Tibial nerve (tissue), 4 donors: ENCODE data around the gene SEMA3C. TPM values are rescaled to one million over a fixed set of nuclear protein-coding genes. Genes with fewer than 3 reads are reported as not detected.

Source experiments
- DNase-seq, 2 donors: peaks; one replicate each; pipeline ENCODE4 v3.0.0-alpha.2; 2019; ENCODE audit warnings: low spot score in 2 of 2
- H3K27ac ChIP-seq, 4 donors: fragments of 200-600 bp; sonication (generic) in 3 of 4; one replicate each; pipeline ENCODE4 v1.5.1; 2017 to 2019; ENCODE audit warnings: mild to moderate bottlenecking in 1 of 4
- H3K27me3 ChIP-seq, 2 donors: fragments of 200-600 bp; sonication (generic) in 1 of 2; one replicate each; pipeline versions ENCODE4 v1.5.1 to v1.6.0; 2017 to 2019
- H3K36me3 ChIP-seq, 3 donors: fragments of 200-600 bp; sonication (generic); one replicate each; pipeline ENCODE4 v1.5.1; 2018 to 2019
- H3K4me1 ChIP-seq, 4 donors: fragments of 200-600 bp; sonication (generic) in 3 of 4; one replicate each; pipeline ENCODE4 v1.5.1; 2017 to 2019
- H3K4me3 ChIP-seq, 4 donors: fragments of 200-600 bp; sonication (generic) in 3 of 4; one replicate each; pipeline ENCODE4 v1.5.1; 2017 to 2019; ENCODE audit warnings: mild to moderate bottlenecking in 1 of 4, moderate library complexity in 1 of 4
- H3K9me3 ChIP-seq, 4 donors: fragments of 200-600 bp; sonication (generic) in 3 of 4; one replicate each; pipeline ENCODE4 v1.5.1; 2017 to 2019
- EP300 ChIP-seq, 2 donors: sonication (generic); formaldehyde crosslinking; IDR thresholded peaks; one replicate each; pipeline ENCODE4 v1.6.1; 2017; ENCODE audit warnings: antibody characterized with exemption in 2 of 2, mild to moderate bottlenecking in 1 of 2
- POLR2A ChIP-seq, 2 donors: fragments of 450-650 bp; IDR thresholded peaks; one replicate each; pipeline ENCODE4 v1.6.1; 2017; ENCODE audit warnings: antibody characterized with exemption in 2 of 2, mild to moderate bottlenecking in 2 of 2, moderate library complexity in 2 of 2
- WGBS, 2 donors: methylation state at CpG; one replicate each; pipeline ENCODE4 v1.1.5; 2018; 5-methylcytosine and 5-hydroxymethylcytosine counted together
- total RNA-seq, 4 donors: library from RNA; depleted of rRNA; stranded (reverse); fragments of >200 nt; gene quantifications; one replicate each; pipeline ENCODE4 v1.1.0, GENCODE V29; 2016
- TF ChIP-seq, protein P1 (sequence below), 5 experiments: fragments of 200-600 bp in 3 of 5; fragments of 450-650 bp in 2 of 5; sonication (generic) in 3 of 5; IDR thresholded peaks; one replicate each; pipeline ENCODE4 v1.5.1; 2016 to 2019; ENCODE audit warnings: antibody characterized with exemption in 5 of 5, mild to moderate bottlenecking in 3 of 5, moderate library complexity in 2 of 5

Gene SEMA3C
- total RNA-seq, 4 donors from 2014 or later: 64.8 to 130 (median 118) TPM

- WGBS, 2 donors: 84 to 87% methylated on average over 4 of the region's 4 CpGs
- H3K4me3 ChIP-seq: no peak overlapping the region
- H3K27ac ChIP-seq: no peak overlapping the region
- H3K9me3 ChIP-seq: no peaks in the 10 kb centered on the region
- peaks cover 0 to 2% (median 0%) of the 10 kb centered on the region in 3 donors for H3K36me3 ChIP-seq
- H3K4me1 ChIP-seq: peaks cover 0 to 12% (median 4%) of the 10 kb centered on the region in 4 donors
- H3K27me3 ChIP-seq: no peaks in the 10 kb centered on the region
- TF ChIP-seq POLR2A (IDR thresholded peaks at IDR 0.05): no peak
- no peak for TF ChIP-seq EP300 (IDR thresholded peaks at IDR 0.05)
- DNase-seq: no peak
Measured at GRCh38 chr7:80895056-80895455, 23.8 kb downstream of the SEMA3C start.

GRCh38 chr7:80891259-80891544 lies 27.6 kb downstream of the SEMA3C start:
- H3K27ac ChIP-seq: peak overlapping the region in 1 of 4 donors; percentile 44

GRCh38 chr7:80890426-80891258 lies 28.2 kb downstream of the SEMA3C start:
- H3K27ac ChIP-seq: peak overlapping the region in 1 of 4 donors; percentile 44
- H3K36me3 ChIP-seq: no peaks in the 10 kb centered on the region
- peaks cover 0 to 18% (median 5%) of the 10 kb centered on the region in 4 donors for H3K4me1 ChIP-seq
- H3K4me3 ChIP-seq: no peak overlapping the region
- TF ChIP-seq EP300 (IDR thresholded peaks at IDR 0.05) (no peak), POLR2A (IDR thresholded peaks at IDR 0.05) (no peak)
- 43 to 47% methylated on average over 4 of the region's 4 CpGs for WGBS, 2 donors
- no peaks in the 10 kb centered on the region for H3K9me3 ChIP-seq
- no peaks in the 10 kb centered on the region for H3K27me3 ChIP-seq
- DNase-seq: no peak

More at GRCh38 chr7:80891259-80891544, 27.6 kb downstream of the SEMA3C start:
- Histone ChIP-seq H3K27me3 (no peaks in the 10 kb centered on the region), H3K4me3 (no peak overlapping the region), H3K9me3 (no peaks in the 10 kb centered on the region), H3K36me3 (no peaks in the 10 kb centered on the region), H3K4me1 (peaks cover 0 to 15% (median 5%) of the 10 kb centered on the region in 4 donors)
- TF ChIP-seq POLR2A (IDR thresholded peaks at IDR 0.05) (no peak), EP300 (IDR thresholded peaks at IDR 0.05) (no peak)
- TF ChIP-seq, protein P1, sequence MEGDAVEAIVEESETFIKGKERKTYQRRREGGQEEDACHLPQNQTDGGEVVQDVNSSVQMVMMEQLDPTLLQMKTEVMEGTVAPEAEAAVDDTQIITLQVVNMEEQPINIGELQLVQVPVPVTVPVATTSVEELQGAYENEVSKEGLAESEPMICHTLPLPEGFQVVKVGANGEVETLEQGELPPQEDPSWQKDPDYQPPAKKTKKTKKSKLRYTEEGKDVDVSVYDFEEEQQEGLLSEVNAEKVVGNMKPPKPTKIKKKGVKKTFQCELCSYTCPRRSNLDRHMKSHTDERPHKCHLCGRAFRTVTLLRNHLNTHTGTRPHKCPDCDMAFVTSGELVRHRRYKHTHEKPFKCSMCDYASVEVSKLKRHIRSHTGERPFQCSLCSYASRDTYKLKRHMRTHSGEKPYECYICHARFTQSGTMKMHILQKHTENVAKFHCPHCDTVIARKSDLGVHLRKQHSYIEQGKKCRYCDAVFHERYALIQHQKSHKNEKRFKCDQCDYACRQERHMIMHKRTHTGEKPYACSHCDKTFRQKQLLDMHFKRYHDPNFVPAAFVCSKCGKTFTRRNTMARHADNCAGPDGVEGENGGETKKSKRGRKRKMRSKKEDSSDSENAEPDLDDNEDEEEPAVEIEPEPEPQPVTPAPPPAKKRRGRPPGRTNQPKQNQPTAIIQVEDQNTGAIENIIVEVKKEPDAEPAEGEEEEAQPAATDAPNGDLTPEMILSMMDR (IDR thresholded peaks at IDR 0.05): no peak
- 92 to 94% methylated on average over 3 of the region's 3 CpGs for WGBS, 2 donors
- DNase-seq: no peak

GRCh38 chr7:80889525-80889924 lies 29.3 kb downstream of the SEMA3C start:
- TF ChIP-seq POLR2A (IDR thresholded peaks at IDR 0.05) (no peak), EP300 (IDR thresholded peaks at IDR 0.05) (no peak)
- TF ChIP-seq, protein P1 (IDR thresholded peaks at IDR 0.05): no peak
- Histone ChIP-seq H3K36me3 (no peaks in the 10 kb centered on the region), H3K4me3 (no peak overlapping the region), H3K27me3 (no peaks in the 10 kb centered on the region), H3K27ac (no peak overlapping the region), H3K4me1 (peaks cover 0 to 25% (median 7%) of the 10 kb centered on the region in 4 donors), H3K9me3 (no peaks in the 10 kb centered on the region)
- 98 to 100% methylated on average over 1 of the region's 1 CpG for WGBS, 2 donors
- DNase-seq: no peak

GRCh38 chr7:80885757-80886156 lies 33.1 kb downstream of the SEMA3C start:
- DNase-seq: no peak
- no peak overlapping the region for H3K4me3 ChIP-seq
- H3K4me1 ChIP-seq: peaks cover 0 to 42% (median 8%) of the 10 kb centered on the region in 4 donors
- H3K36me3 ChIP-seq: no peaks in the 10 kb centered on the region
- no peaks in the 10 kb centered on the region for H3K27me3 ChIP-seq
- H3K9me3 ChIP-seq: no peaks in the 10 kb centered on the region
- TF ChIP-seq, protein P1 (IDR thresholded peaks at IDR 0.05): no peak
- TF ChIP-seq EP300 (IDR thresholded peaks at IDR 0.05): no peak
- TF ChIP-seq POLR2A (IDR thresholded peaks at IDR 0.05): no peak
- H3K27ac ChIP-seq: peak overlapping the region in 1 of 4 donors; percentile 30
- 88 to 91% methylated on average over 2 of the region's 2 CpGs for WGBS, 2 donors

GRCh38 chr7:80884511-80885195 lies 34.2 kb downstream of the SEMA3C start:
- peaks cover 0 to 39% (median 5%) of the 10 kb centered on the region in 4 donors for H3K4me1 ChIP-seq
- TF ChIP-seq POLR2A (IDR thresholded peaks at IDR 0.05) (no peak), EP300 (IDR thresholded peaks at IDR 0.05) (no peak)
- TF ChIP-seq, protein P1 (IDR thresholded peaks at IDR 0.05): no peak

More at GRCh38 chr7:80884511-80885195, 34.2 kb downstream of the SEMA3C start:
- no peaks in the 10 kb centered on the region for H3K27me3 ChIP-seq
- no peak overlapping the region for H3K4me3 ChIP-seq
- peak overlapping the region in 3 of 4 donors; percentile 25 to 85 (median 75) for H3K27ac ChIP-seq
- WGBS, 2 donors: 43 to 53% methylated on average over 6 of the region's 6 CpGs
- H3K36me3 ChIP-seq: no peaks in the 10 kb centered on the region
- no peak for DNase-seq
- H3K9me3 ChIP-seq: no peaks in the 10 kb centered on the region
